Heart left ventricle (tissue), 16 donors: ENCODE measurements around the gene NKX1-2. TPM values are rescaled to one million over a fixed set of nuclear protein-coding genes. Genes with fewer than 3 reads are reported as not detected.

Experiments used
- ATAC-seq, 4 donors: fragments of 200-7000 bp; cut with Tn5 transposase; one replicate each; pipeline ENCODE4 v1.9.1; 2020 to 2022; ENCODE audit warnings: moderate library complexity in 4 of 4, mild to moderate bottlenecking in 3 of 4, moderate number of reproducible peaks in 1 of 4
- DNase-seq, 5 donors: peaks; one replicate each; pipeline ENCODE4 v3.0.0-alpha.2; 2020
- H3K27ac ChIP-seq, 12 donors: fragments of 200-600 bp; sonication (generic) in 4 of 12; one replicate each; pipeline versions ENCODE4 v1.5.0 to v1.8.0; 2016 to 2022; ENCODE audit warnings: mild to moderate bottlenecking in 2 of 12
- H3K27me3 ChIP-seq, 9 donors: fragments of 200-600 bp; sonication (generic) in 2 of 9; one replicate each; pipeline versions ENCODE4 v1.5.1 to v1.8.0; 2016 to 2022; ENCODE audit warnings: mild to moderate bottlenecking in 3 of 9
- H3K36me3 ChIP-seq, 9 donors: fragments of 200-600 bp; sonication (generic) in 2 of 9; one replicate each; pipeline versions ENCODE4 v1.5.0 to v1.8.0; 2018 to 2022; ENCODE audit warnings: mild to moderate bottlenecking in 2 of 9
- H3K4me1 ChIP-seq, 12 donors: fragments of 200-600 bp; sonication (generic) in 4 of 12; one replicate each; pipeline versions ENCODE4 v1.5.0 to v1.8.0; 2016 to 2022; ENCODE audit warnings: mild to moderate bottlenecking in 3 of 12
- H3K4me3 ChIP-seq, 12 donors: fragments of 200-600 bp; sonication (generic) in 4 of 12; one replicate each; pipeline versions ENCODE4 v1.5.0 to v1.8.0; 2017 to 2022; ENCODE audit warnings: mild to moderate bottlenecking in 9 of 12, moderate library complexity in 4 of 12
- H3K9me3 ChIP-seq, 12 donors: fragments of 200-600 bp; sonication (generic) in 4 of 12; one replicate each; pipeline versions ENCODE4 v1.5.0 to v1.8.0; 2016 to 2022; ENCODE audit warnings: mild to moderate bottlenecking in 1 of 12
- CTCF ChIP-seq, 12 donors: fragments of 200-600 bp; sonication (generic) in 4 of 12; IDR thresholded peaks; one replicate each; pipeline versions ENCODE4 v1.5.0 to v1.8.0; 2018 to 2022; ENCODE audit warnings: antibody characterized with exemption in 12 of 12, mild to moderate bottlenecking in 5 of 12
- POLR2A ChIP-seq, 2 donors: fragments of 450-650 bp; IDR thresholded peaks; one replicate each; pipeline ENCODE4 v1.6.1; 2017; ENCODE audit warnings: antibody characterized with exemption in 2 of 2, mild to moderate bottlenecking in 2 of 2, moderate library complexity in 2 of 2
- WGBS, 4 donors: extraction: QIAGEN DNeasy Blood & Tissue Kit in 2 of 4; methylation state at CpG; one replicate each; pipeline versions ENCODE4 v1.1.5 to v1.1.7; 2013 to 2018; 5-methylcytosine and 5-hydroxymethylcytosine counted together
- intact Hi-C, 10 donors: fragments of 100-400 bp; cut with DNase I; formaldehyde crosslinking; loops; one replicate each; pipeline versions ENCODE4 v1.11.1 to v1.14.2; 2022
- polyA plus RNA-seq, 2 donors: library from polyadenylated mRNA; stranded (reverse); fragments of 200-250 nt; gene quantifications; one replicate each; pipeline ENCODE4 v1.2.3, GENCODE V29; 2013
- total RNA-seq, 9 donors: library from RNA; depleted of rRNA in 2 of 9; stranded (reverse); fragments of >200 nt in 2 of 9; fragmentation: NEBNext Ultra II Directional in 3 of 9; extraction: Animal tissue kit (Norgen Biotek cat#: 25700) in 3 of 9; gene quantifications; one replicate each; pipeline versions ENCODE4 v1.1.0 to v1.2.4, GENCODE V29; 2016 to 2023
- donor health status: ischemic (EF 13 %, LVEDD 7.1; RV severe dilation, severe dysfunction).
- donor health status: healthy with polysubstance abuse.
- donor health status: DM: no; HTN: yes; CAD: no.
- donor health status: DM: no; HTN: no; CAD: no.
- donor health status: ischemic (EF 25% LVEDD 6.9; RV normal size, moderate dysfunction).
- donor health status: ischemic (EF 25% LVEDD 5.7; RV mildly dilated, moderate dysfunction).
- donor health status: healthy.
- donor health status: DM: yes; HTN: yes; CAD: no.
- donor health status: ischemic (EF 35%, LVEDD 5.7; RV mildly dilated, moderate dysfunction).
- donor health status: nonischemic (EF 11% LVEDD 7.7; RV severe dilation, severe dysfunction).
- donor health status: DM: yes; HTN: yes; CAD: no.
- donor health status: PGD.
- donor health status: ischemic (EF 29% LVEDD 5.4; RV normal size, mild dysfunction).
- donor health status: nonischemic (EF 23%, LVEDD 6.1; RV moderate dilation, normal function).

The NKX1-2 gene
- total and polyA plus RNA-seq, 11 donors: not detected

- intact Hi-C loops: no loop called here
Measured at GRCh38 chr10:124481717-124482116, 31.9 kb upstream of the NKX1-2 start.

GRCh38 chr10:124480860-124481259 lies 31.0 kb upstream of the NKX1-2 start:
- Histone ChIP-seq H3K27me3 (no peaks in the 10 kb centered on the region), H3K4me3 (no peak overlapping the region), H3K27ac (no peak overlapping the region), H3K4me1 (peaks cover 0 to 4% (median 0%) of the 10 kb centered on the region in 12 donors), H3K36me3 (no peaks in the 10 kb centered on the region), H3K9me3 (no peaks in the 10 kb centered on the region)
- no peak for TF ChIP-seq CTCF (IDR thresholded peaks at IDR 0.05)
- TF ChIP-seq POLR2A (IDR thresholded peaks at IDR 0.05): no peak
- 78 to 85% (median 79%) methylated on average over 5 of the region's 5 CpGs for WGBS, 4 donors
- intact Hi-C loops: no loop called here
- no peak for DNase-seq
- ATAC-seq: no peak

More at GRCh38 chr10:124481717-124482116, 31.9 kb upstream of the NKX1-2 start:
- H3K4me1 ChIP-seq: peaks cover 0 to 4% (median 0%) of the 10 kb centered on the region in 12 donors
- no peak overlapping the region for H3K27ac ChIP-seq
- TF ChIP-seq POLR2A (IDR thresholded peaks at IDR 0.05) (no peak), CTCF (IDR thresholded peaks at IDR 0.05) (no peak)
- 83 to 90% (median 86%) methylated on average over 6 of the region's 6 CpGs for WGBS, 4 donors
- DNase-seq (no peak), ATAC-seq (no peak)
- peaks cover 0 to 3% (median 0%) of the 10 kb centered on the region in 12 donors for H3K9me3 ChIP-seq
- H3K36me3 ChIP-seq: no peaks in the 10 kb centered on the region
- H3K4me3 ChIP-seq: no peak overlapping the region
- H3K27me3 ChIP-seq: no peaks in the 10 kb centered on the region

GRCh38 chr10:124478515-124478914 lies 28.7 kb upstream of the NKX1-2 start:
- H3K4me3 ChIP-seq: no peak overlapping the region
- no peak overlapping the region for H3K27ac ChIP-seq
- H3K36me3 ChIP-seq: no peaks in the 10 kb centered on the region
- no peak for ATAC-seq
- no peak for TF ChIP-seq POLR2A (IDR thresholded peaks at IDR 0.05)
- TF ChIP-seq CTCF (IDR thresholded peaks at IDR 0.05): no peak
- no peak for DNase-seq
- H3K27me3 ChIP-seq: no peaks in the 10 kb centered on the region
- intact Hi-C loops: no loop called here
- WGBS, 4 donors: 86 to 95% (median 91%) methylated on average over 14 of the region's 14 CpGs
- no peaks in the 10 kb centered on the region for H3K9me3 ChIP-seq
- H3K4me1 ChIP-seq: peaks cover 0 to 4% (median 0%) of the 10 kb centered on the region in 12 donors

- Histone ChIP-seq H3K4me1 (peaks cover 0 to 4% (median 0%) of the 10 kb centered on the region in 12 donors), H3K9me3 (no peaks in the 10 kb centered on the region), H3K27ac (no peak overlapping the region), H3K36me3 (no peaks in the 10 kb centered on the region), H3K4me3 (no peak overlapping the region), H3K27me3 (no peaks in the 10 kb centered on the region)
- intact Hi-C loops: no loop called here
- 64 to 70% (median 65%) methylated on average over 9 to 11 of the region's 11 CpGs for WGBS, 4 donors
- no peak for DNase-seq
- TF ChIP-seq POLR2A (IDR thresholded peaks at IDR 0.05) (no peak), CTCF (IDR thresholded peaks at IDR 0.05) (no peak)
- ATAC-seq: peak in 2 of 4 donors; percentile 16 to 49
Measured at GRCh38 chr10:124477614-124478363, 28.0 kb upstream of the NKX1-2 start.
